GM18868 (cell line): ENCODE results near the gene CARS2.
"Not testable (repeated sequence)": the region's sequence is repeated elsewhere in the genome, so short reads cannot be mapped to it uniquely, and the experiment has no call there.

ENCODE experiments used
- ATAC-seq: cut with Tn5 transposase; IDR thresholded peaks from one replicate; pipeline ENCODE4 v1.9.1; 2021; ENCODE audit warnings: mild to moderate bottlenecking, moderate library complexity; ENCODE audit not compliant: unreplicated experiment

The CARS2 gene

DNA sequence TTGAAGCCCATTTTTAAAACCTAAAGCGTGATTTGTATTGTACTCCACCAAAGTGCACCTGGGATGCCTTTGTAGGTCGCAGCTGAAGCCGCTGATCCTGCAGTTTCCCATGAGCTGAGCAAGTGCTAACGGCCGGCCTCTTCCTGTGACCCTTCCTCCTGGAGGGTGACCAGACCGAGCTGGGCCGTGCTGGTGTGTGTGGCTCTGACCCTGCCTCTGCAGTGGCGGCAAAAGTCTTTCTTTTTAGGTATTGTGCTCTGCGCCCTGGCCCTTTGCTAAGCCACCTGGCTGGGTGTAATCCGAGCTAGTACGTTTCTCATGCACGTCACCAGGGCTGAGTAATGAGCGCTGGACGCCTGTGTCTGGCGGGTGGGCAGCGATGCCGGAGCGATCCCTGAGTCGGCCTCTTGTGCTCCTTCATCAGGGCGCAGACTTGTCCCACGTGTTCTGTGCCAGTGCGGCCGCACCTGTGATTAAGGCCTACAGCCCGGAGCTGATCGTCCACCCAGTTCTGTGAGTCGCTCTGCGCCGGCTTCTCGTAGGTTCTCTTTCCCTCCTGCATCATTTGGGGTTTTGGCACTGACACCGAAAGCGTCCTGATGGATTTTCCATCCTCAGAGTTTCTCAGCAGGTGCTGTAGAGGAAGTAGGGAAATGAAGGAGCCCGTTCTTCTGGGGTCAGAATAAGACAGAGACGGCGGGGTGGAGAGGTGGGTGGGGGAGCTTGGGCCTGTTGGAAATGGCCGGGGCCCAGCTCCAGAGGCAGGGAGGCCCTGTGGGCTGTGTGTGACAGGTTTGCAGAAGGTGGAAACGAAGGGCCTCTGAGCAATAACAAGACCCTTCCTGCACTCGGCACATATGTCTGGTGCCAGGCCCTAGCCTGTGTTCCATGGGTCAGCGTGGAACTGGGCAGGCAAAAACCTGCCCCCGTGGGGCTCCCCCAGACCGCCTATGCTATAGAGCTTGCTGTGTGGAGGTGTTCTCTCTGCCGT, 80.9 kb downstream of the CARS2 start:
- no peak for ATAC-seq

DNA sequence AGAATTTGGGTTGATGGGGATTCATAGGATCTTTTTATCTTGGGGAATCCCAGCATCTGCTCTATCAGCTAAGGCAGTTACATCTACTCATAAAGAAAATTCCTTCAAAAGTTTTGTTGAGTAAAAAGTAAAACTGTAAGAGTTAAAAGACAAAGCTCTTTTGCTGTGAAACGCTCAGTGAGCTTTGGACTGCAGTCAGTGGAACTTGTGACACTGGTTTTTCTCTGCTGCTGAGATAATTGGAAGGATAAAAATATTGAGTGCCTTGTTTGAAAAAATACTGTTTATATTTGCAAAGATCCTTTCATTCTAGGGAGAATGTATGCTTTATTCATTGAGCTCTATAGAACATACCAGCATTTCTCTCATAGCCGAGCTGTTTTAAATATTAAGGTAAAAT, 85.3 kb downstream of the CARS2 start:
- no peak for ATAC-seq

DNA sequence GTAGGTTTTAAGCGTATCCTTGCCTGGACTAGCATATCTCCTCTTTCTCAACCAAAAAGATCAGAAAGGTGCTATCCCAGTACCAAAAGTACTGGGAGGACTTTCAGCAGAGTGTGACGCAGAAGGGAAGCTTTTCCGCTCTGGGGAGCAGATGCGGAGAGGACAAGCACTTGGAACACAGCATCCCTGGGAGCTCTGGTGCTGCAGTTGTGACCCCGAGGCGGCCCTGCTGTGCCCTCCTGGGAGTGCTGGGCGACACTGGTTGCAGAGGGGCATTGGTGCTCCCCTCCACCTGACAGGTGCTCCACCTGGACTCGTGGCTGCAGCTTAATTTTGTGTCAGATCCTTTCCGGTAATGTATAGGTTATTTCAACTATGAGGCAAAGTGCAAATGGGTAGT, 87.1 kb downstream of the CARS2 start:
- no peak for ATAC-seq

DNA sequence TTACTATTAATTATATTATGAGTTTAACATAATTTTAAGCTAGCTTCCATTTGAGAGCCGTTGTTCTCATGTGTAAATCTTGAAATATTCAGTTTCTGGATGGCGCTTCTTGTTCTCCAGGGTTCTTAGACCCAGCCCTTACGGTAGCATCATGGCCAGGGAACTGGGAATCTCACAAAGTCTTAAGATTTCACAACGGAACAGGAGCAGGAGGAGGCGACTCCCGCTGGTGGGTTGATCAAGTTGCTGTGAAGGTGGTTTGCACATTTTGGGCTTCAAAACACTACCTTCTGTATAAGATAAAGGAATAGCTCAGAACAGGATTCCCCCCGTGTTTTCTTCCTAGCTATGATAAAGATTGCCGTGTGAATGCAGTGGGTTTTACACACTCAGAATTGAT, 87.7 kb downstream of the CARS2 start:
- no peak for ATAC-seq

DNA sequence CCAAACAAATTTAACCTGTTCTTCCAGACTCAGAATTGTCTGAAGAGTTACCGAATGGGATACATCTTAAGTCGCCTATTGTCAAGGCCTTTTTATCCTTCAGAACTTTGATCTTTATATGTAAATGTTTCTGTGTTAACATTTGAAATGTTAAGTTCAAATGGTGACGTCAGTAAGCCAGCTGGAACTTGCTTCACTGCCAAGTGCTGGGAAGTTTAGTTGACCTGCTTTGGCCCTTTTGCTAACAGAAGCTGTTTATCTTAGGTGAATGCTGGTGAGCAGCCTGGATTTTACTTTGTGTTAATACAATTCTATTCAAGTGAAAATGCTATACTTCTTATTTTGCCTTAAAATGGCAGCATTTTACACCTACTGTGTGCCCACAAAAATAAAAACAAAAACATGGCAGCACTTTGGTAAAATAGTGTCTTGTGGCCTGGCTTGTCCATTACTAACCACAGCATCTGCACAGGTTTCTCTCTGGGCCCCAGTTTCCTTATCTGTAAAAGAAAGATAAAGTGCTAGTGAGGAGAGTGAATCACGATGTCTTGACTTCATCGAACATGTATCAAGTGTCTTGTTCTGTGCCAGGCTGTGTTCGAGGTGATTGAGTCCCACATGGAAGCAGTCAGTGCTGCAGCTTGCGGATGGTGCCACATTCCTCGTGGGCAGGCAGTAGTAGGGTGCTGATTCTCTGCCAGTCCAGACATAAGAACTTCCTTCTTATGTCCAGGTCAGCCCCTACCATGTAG, 88.4 kb downstream of the CARS2 start:
- no peak for ATAC-seq

DNA sequence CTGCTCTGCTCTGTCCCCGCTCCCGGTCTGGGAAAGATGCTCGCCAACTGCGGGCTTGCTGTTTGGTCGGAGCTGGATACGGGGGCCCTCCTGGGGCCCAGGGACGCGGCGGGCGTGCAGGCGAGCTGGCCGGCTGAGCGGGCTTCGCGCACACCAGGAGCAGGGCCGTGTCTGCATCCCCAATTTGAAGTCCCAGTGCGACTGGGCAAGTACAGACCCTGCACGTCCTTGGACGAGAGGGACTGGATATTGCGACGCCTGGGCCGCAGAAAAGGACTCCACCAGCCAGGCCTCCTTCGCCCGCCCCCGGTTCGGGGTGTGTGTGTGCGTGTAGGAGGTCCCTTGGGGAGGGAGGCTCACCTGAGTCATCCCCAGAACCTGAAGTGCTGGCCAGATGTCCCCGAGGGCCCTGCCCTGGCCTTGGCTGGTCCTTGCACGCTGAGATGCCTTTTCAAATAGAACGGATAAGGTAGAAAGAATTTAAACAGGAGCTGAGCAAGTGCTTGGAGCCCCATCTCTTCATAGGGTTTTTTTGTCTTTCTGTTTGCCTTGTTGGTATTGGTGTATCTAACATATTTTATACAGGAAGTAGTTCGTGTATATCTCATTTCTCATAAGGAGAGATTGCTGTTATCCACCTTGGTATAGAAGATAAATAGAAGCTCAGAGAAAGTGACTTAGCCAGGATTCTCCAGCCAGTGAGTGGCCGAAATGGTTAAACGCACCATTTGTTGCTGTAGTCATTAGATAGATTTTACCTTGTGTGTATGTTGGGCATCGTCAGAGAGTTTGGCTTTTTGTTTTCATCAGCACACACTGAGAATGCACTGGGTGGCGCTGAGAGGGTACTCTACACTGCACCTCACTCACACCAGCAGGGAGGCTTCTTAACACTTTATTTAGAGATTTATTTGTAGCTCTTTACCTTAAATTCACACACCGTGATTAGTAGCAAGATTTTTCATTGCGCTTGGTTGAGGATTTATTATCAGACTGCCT, 89.5 kb downstream of the CARS2 start:
- ATAC-seq, result peak; percentile 48

DNA sequence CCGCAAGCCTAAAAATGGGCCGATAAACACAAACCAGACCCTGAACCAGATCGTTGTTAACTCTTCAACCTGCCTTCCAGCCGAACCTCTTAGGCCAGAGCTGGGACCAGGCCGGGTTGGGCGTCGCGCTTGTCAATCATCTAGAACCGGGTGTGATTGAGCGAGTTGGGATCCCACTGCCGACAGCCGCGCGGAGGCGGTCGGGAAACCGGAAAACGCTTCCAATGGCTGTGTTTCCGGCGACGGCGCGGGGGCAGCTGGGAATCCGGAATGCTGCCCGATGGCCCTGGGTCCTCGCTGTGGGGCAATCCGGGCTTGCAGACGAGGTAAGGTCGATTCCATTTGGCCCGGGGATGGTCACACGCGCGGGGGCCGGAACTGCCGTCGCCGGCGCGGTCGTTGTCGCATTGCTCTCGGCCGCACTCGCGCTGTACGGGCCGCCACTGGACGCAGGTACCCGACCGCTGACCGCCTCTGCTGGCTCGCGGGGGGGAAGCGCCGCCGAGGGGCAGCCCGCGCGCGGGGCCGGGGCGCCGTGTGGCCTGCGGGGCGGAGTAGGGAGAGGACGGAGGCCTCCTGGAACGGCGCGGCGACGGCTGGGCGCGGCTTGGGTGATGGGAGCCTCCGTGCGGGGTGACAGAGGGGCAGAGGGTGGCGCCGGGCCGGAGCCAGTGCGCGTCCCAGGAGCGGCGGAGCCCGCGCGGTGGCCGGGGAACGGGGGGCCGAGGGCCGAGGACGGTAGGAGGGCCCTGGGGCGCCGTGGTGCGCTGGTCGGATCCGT, 90.4 kb downstream of the CARS2 start, which contains the start of gene NAXD:
NAXD (plus strand) TSS at position 224 of the 781 bp plus-strand sequence; CDS start at position 281, 57 bp downstream.
- ATAC-seq, result peak; percentile 89

DNA sequence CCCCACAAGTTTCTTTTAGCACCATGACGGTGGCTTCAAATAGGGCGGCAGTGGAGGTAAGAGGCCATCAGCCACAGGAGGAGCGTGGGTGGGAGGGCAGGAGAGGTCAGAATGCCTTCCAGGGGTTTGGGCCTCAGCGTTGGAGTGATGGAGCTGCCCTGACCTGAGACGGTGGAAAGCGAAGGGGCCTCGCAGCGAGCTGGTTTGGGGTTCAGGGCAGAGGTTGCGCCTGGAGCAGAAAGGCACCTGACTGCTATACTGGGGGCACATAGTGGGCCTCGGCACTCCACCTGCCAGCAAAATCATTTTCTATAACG, 91.0 kb downstream of the CARS2 start:
- no peak for ATAC-seq

DNA sequence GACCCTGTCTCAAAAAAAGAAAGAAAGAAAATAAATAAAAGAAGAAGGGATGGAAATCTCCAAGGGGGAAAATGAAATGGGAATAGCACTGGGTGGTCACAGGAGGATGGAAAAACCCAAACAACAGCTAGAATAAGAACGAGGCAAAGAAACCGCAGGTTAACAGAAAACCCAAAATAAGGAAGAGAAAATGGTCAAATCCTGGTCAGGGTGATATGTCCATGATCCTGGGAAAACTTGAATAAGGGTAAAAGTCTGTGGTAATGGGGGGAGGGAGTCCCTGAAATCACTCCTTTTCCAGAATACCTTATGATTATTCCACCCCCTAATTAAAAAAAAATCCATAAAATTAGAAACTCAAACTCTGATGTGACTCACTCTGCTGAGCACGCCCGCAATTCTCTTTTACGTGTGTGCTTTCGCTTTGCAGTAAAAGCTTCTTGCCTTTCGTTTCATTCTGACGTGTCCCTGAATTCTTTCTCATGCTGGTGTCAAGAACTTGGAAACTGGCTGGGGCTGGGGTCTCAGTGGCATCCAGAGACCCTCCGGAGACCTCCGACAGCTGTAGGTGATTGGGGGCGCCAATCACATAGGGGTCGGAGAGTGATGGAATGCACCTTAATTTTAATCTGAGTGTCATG, 94.8 kb downstream of the CARS2 start:
- no peak for ATAC-seq

DNA sequence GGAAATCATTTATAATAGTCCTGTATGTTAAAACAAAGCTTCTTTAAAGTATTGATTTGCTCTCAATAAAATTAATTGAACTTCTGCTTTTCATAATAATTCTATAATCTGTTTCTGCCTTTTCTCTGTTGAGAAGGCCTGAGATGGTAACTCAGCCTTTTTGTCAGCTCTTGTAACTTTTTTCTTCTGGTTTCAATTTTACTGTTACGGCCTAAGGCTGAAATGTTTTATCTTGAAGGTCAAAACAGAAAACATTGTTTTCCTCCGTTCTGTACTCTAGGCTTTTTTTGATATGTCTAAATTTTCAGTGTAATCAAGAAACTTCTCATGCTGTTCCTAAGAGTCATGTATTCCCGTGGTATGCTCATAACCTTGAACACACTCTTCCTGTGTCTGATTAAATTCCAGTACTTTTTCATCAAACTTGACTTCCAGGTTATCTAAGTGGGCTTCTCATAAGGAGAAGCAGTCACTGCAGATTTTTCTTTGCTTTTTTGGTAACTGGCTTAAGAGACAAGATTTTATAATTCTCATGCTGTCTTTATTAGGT, 98.2 kb downstream of the CARS2 start:
- ATAC-seq, result peak; percentile 43

DNA sequence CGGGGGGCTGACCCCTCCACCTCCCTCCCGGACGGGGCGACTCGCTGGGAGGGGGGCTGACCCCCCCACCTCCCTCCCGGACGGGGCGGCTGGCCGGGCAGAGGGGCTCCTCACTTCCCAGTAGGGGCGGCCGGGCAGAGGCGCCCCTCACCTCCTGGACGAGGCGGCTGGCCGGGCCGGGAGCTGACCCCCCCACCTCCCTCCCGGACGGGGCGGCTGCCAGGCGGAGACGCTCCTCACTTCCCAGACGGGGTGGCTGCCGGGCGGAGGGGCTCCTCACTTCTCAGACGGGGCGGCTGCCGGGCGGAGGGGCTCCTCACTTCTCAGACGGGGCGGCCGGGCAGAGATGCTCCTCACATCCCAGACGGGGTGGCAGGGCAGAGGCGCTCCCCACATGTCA, 99.6 kb downstream of the CARS2 start:
- ATAC-seq, result not testable (repeated sequence)

DNA sequence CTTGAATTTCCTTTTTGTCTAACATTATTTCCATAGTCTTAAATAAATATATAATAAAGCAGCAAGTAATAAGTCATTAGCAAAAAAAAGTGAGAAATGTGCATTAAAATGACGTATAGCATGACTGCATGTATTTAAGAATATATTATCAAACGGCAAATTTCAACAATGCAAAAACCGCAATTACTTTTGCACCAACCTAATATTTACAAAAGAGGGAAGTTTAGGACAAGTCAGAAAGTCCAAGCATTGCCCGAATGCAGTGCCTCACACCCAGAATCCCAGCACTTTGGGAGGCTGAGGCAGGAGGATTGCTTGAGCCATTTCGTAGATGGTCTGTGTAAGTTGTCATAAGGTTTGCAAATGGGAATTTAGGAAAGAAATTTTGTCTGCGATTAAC, 100.8 kb downstream of the CARS2 start:
- ATAC-seq, result no peak

DNA sequence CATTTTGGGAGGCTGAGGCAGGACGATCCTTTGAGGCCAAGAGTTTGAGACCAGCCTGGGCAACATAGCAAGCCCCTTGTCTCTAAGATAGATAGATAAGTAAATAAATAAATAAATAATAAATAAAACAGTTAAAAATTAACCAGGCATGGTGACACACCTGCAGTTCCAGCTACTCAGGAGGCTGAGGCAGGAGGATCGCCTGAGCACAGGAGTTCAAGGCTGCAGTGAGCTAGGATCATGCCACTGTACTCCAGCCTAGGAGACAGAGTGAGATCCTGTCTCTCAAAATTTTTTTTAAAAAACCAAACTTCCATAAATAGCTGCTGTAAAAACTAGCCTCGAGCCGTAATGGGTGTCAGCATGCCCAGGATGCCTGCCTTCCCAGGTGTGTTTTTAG, 104.9 kb downstream of the CARS2 start:
- no peak for ATAC-seq

DNA sequence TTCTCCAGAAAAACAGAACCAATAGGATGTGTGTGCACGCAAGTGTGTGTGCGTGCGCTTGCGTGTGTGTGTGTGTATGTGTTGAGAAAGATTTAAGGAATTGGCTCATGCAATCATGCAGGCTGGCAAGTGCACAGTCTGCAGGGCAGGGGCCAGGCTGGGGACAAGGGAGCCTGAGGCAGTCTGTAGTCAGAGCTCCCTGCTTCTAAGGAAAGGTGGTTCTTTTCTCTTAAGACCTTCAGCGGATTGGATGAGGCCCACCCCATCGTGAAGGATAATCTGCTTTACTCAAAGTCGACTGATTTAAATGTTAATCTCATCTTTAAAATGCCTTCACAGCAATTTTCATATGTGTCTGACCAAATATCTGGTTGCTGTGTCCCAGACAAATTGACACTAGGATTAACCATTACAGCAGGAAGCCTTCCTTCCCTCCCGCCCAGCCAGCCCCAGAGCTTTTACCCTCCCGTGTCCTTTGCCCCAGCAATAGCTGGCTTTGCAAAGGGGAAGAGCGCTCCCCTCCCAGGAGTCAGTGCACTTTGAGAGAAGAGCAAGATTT, 105.6 kb downstream of the CARS2 start:
- ATAC-seq, result no peak

DNA sequence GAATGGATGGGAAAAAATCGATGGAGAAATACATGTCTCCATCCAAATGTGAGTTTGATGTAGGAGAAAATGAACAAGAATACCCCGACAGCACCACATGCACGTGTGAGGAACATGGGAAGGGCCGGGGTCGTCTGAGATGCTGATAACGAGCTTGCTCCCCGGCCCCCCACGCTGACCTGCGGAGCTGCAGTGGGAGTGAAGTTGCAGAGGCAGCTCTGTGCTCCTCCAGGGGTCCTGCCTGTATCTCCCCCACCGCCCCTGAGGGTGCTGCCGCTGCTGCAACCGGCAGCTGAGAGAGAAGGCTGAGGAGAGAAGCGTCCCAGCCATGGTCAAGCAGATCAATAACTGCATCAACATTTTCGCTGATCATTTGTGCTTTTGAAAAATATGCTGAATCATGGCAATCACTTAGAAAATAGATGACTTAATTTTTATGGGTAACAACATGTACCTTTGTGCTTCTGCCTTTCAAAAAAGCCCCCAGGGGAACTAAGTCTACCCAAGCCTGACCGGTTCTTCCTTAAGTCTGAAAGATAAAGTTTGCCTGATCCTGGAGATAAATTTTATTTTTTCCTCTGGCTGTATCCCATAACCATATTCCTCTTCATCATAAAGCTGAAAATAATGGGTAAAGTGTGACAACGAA, 108.8 kb downstream of the CARS2 start:
- ATAC-seq, result no peak

DNA sequence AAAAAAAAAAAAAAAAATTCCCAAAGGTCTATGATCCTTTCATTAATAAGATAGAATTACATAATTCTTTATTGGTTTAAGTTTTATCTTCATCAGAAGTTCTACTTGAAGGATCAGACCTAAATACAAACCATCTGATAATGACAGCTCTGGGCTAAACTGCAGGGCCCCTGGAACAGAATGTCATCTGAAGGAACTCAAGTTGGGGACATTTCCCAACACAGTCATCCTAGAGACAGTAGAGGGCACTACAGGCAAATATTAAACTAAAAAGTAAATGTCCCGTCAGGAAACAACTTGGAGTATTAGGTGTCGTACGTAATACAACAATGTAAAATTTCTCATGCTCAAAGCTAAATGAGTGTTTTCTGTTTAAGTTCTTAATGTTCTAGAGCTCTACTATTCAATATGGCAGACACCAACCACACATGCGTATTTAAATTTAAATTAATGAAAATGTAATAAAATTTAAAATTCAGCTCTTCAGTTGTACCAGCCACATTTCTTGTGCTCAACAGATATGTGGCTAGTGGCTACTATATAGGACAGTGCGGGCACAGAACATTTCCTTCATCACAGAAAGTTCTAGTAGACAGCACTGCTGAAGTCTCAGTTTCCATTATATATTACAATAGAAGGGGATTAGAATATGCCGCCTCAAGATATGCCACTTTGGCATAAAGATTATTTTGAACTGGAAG, 112.3 kb downstream of the CARS2 start:
- peak; percentile 86 for ATAC-seq

DNA sequence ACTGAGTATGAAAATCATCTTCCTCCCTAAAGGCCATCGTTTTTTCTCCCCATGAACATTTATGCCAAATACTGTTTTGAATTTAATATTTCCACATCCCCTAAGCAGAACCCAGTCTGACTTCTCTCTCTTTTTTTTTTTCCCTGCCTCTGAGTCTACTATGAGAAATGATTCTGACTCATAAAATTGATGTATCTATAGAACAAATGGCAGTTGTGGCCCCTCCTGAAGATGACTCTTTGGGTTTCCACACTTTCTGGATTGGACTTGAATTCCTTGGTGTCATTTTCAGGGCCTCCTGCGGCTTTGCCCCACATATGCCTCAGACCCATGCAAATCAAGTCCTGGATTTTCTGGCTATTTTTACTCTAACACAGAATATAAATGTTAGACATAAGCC, 113.3 kb downstream of the CARS2 start:
- no peak for ATAC-seq
